NCI-H2227 (cell line): ENCODE data around the gene ASL.
A peak's percentile ranks its signal among the peaks of the same experiment; 100 is the strongest.
"Not testable (repeated sequence)": the region's sequence is repeated elsewhere in the genome, so short reads cannot be mapped to it uniquely, and the experiment has no call there.

Experiments
- DNase-seq: peaks from one replicate; lab custom pipeline; 2025; ENCODE audit not compliant: unreplicated experiment; lab: John Stamatoyannopoulos, UW

The ASL gene

GRCh38 chr7:66075590-66076461 lies at the start of gene ASL:
Gene ASL, plus strand, starts transcription at chr7:66075819. Its CDS starts 263 bp downstream, at chr7:66076082.
- peak; percentile 97 for DNase-seq

- DNase-seq = not testable (repeated sequence)
Measured at GRCh38 chr7:66028342-66028741, 47.3 kb upstream of the ASL start.

DNA sequence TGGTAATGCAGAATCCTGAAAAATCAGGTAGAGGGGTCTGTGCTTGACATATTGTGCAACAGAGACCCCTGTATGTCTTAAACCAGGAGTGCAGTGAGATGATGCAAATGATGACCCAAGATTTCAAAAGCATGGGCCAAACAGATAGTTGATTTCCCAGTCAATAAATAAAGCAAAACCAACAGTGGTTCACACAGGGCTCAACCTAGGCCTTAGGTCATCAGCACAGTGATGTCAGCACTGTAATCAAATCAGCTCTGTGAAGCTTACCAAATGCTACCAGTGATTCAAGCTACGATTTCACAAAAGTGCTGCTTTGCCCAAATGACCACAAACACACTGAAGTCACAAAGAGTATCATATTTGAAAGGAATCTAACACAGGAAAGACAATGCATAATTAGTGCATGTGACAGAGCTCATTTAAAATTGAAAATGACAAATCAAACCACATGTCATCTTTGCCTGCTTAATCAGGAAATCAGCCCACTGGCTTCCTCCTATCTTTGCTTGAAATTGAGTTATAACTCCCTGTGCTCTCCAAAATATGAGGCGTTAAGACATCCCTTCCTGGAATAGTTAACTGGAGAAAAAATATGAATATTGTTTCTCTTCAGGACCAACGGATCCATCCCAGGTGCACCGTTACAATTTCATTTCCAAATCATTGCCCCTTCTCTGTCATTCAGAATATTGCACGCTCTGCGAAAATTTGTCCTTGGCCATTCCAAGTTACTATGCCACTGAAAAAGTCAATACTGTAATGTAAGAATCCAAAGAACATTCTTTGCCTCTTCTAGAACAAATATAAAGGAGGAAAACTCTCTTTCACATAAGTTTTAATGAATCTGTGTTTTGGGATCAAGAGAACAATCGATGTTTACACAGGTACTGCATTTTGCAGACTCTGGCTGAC lies 41.9 kb upstream of the ASL start:
- no peak for DNase-seq

DNA sequence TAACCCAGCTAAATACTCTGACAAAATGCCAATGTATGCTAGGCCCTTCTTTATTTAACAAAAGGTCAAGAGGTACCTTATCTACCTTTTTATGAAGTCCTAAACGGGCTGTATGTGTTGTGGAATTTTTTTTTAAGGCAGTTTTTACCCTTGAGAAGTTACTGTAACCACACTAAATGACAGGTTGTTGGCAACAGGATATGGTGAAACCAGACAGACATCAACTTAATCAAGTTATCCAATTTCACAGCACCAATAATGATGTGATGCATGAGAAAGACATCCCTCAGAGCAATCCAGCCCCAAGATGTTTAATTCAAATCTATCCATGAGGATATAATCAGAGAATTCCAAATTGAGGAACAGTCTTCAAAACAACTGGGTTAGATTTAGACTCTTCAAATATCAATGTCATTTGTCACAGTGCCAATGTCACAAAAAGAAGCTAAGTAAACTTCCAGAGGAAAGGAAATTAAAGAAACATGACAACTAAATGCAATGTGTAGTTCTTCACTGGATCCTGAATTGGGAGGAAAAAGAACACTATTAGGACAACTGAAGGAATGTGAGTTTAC lies 41.1 kb upstream of the ASL start:
- not testable (repeated sequence) for DNase-seq

- no peak for DNase-seq
Measured at GRCh38 chr7:66036382-66036781, 39.2 kb upstream of the ASL start.

GRCh38 chr7:66036788-66037187 lies 38.8 kb upstream of the ASL start:
- no peak for DNase-seq

GRCh38 chr7:66039094-66039670 lies 36.4 kb upstream of the ASL start:
- no peak for DNase-seq

DNA sequence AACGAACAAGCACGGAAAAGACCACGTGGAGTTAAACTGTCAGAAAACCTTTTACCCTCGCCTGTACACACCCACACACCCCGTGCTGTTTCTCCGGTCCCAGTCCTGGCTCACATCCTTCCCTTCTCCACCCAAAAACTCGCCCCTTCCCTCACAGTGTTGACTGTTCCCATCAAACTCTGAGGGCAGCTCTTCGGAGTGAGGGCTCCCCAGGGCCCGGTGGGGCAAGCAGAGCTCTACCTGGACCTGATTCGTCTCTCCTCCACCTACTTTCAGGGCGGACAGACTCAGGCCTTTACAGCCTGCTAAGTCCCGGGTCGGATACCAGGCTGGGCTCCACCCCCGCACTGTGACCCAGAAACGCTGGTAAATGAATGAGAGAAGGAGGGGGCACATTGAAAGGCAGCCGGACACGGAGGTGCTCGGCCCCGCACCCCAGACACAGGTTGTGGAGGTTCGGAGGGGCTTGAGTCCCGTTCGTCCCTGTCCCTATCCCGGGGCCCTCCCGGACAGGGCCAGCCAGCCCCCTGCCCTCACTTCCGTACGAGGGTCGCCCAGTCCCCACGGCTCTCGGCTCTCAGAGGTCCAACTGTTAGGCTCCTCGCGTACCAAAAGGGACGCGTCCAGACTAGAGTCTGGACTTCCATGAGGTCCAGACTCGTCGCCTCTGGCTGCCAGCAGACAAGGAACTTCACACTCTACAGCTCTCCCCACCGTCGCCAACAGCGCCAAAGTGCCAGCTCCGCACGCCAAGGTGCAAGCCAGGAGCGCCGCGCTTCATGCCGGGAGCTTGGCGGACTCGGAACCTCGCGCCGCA lies 31.7 kb upstream of the ASL start:
- DNase-seq = peak; percentile 46

GRCh38 chr7:66044498-66044854 lies 31.1 kb upstream of the ASL start:
- not testable (repeated sequence) for DNase-seq

GRCh38 chr7:66047426-66047825 lies 28.2 kb upstream of the ASL start:
- no peak for DNase-seq

GRCh38 chr7:66049886-66050285 lies 25.7 kb upstream of the ASL start:
- DNase-seq = not testable (repeated sequence)

DNA sequence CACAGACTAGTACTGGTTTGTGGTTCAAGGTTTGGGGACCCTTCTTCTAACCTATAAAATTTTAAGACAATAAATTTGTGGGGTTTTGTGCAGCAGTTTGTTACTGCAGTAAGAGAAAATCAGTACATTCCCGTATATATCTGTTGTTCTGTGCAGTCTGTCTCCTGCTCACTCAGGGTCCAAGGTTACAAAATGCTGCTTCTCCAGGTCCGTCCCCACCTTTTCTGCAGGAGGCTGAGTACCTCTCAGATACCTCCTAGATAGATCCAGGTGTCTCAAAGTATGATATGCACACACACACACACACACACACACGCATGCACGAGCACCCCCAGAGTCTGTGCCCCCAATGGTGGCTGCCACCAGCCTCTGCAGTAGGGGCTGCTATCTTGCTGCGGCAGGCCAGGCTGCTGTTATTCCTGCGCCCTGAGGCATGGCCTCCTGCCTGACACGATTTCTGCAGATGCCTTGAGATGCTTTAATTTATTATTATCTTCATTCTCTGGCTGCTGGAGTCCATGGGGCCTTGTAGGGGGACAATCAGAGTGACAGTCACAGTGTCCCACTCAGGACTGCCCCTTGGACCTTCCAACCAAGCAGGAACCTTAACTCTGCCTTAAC lies 25.2 kb upstream of the ASL start:
- no peak for DNase-seq

DNA sequence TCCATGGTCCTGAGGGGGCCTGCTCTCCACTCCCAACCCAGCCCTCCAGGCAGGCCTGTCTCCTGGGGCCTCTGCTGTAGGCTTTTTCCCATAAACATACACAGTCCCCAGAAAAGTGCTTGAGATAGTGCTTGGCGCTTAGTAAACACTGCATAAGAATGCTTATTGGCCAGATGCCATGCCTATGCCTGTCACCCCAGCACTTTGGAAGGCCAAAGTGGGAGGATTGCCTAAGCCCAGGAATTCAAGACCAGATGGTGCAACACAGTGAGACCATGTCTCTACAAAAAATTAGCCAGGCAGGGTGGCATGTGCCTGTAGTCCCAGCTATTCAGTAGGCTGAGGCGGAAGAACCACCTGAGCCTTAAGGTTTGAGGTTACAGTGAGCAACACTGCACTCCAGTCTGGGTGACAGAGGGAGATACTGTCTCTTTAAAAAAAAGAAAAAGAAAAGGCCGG lies 24.6 kb upstream of the ASL start:
- DNase-seq = peak; percentile 20

GRCh38 chr7:66052447-66052846 lies 23.2 kb upstream of the ASL start:
- no peak for DNase-seq

GRCh38 chr7:66054063-66054462 lies 21.6 kb upstream of the ASL start:
- no peak for DNase-seq

DNA sequence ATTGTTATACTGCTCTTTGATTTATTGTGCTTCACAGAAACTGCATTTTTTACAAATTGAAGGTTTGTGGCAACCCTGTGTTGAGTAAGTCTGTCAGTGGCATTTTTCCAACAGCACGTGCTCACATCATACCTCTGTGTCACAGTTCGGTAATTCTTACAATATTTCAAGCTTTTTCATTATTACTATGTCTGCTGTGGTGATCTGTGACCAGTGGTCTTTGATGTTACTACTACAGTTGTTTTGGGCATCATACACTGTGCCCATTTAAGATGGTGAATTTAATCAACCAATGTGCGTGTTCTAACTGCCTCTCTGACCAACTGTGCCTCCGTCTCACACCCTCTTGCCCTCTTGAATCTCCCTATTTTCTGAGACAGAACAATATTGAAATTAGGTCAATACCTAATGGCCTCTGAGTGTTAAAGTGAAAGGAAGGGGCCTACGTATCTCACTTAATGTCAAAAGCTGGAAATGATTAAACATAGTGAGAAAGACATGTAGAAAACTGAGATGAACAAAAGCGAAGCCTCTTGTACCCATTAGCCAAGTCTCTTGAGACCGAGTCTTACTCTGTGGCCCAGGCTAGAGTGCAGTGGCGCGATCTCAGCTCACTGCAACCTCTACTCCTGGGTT lies 20.2 kb upstream of the ASL start:
- DNase-seq = no peak

- no peak for DNase-seq
Measured at GRCh38 chr7:66060796-66061195, 14.8 kb upstream of the ASL start.

- DNase-seq = no peak
Measured at GRCh38 chr7:66069732-66070131, 5.9 kb upstream of the ASL start.

DNA sequence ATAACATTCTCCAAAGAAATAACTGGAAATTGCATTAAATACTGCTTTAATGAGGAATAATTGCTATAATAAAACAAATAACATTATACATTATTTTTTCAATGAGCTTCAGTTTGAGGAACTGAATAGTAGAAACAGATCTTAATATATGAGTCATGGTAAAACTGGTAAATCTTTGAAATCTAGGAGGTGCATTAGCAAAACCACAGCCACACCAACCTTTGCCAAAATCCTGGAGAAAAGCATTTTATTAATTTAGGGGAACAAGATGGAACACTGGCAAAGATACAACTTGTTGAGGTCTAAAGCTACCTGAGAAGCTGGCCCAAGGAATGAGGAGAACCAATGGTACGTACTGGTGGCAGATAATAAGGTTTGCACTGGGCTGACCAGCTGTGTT lies 5.4 kb upstream of the ASL start:
- DNase-seq = no peak
